ENCODE data around the gene KRT222. TPM values are rescaled to one million over a fixed set of nuclear protein-coding genes. Genes with fewer than 3 reads are reported as not detected.

The KRT222 gene
- total RNA-seq, 6 donors from 2014 or later, result 0.86 to 1.2 TPM; not detected in 4

- Histone ChIP-seq H3K27ac (no peak overlapping the region), H3K4me3 (no peak overlapping the region), H3K4me1 (peaks cover 3 to 18% (median 11%) of the 10 kb centered on the region in 4 donors), H3K9me3 (no peaks in the 10 kb centered on the region), H3K27me3 (no peaks in the 10 kb centered on the region), H3K36me3 (no peaks in the 10 kb centered on the region)
- peak; percentile 31 to 69 for ATAC-seq (ENCODE audit: low FRiP score in 2 of 2)
- peak in 1 of 2 donors; percentile 56 for DNase-seq
- 66 to 67% methylated on average over 6 to 7 of the region's 7 CpGs for WGBS, 2 donors
- no peak for TF ChIP-seq POLR2AphosphoS5 (IDR thresholded peaks at IDR 0.05)
- no peak for TF ChIP-seq EP300 (IDR thresholded peaks at IDR 0.05)
- peak in 5 of 6 experiments; percentile 8 to 59 (median 44) for TF ChIP-seq CTCF (IDR thresholded peaks at IDR 0.05)
- TF ChIP-seq POLR2A (IDR thresholded peaks at IDR 0.05), result no peak
Measured at GRCh38 chr17:40615068-40615840, 49.7 kb downstream of the KRT222 start.

GRCh38 chr17:40614431-40615067 is 50.4 kb downstream of the KRT222 start:
- WGBS, 2 donors, result 84% methylated on average over 11 to 13 of the region's 13 CpGs
- H3K4me3 ChIP-seq, result no peak overlapping the region
- no peak for ATAC-seq (ENCODE audit: low FRiP score in 2 of 2)

GRCh38 chr17:40613467-40614154 is 51.4 kb downstream of the KRT222 start:
- Histone ChIP-seq H3K4me3 (no peak overlapping the region), H3K27me3 (no peaks in the 10 kb centered on the region), H3K9me3 (no peaks in the 10 kb centered on the region), H3K4me1 (peaks cover 2 to 21% (median 11%) of the 10 kb centered on the region in 4 donors), H3K27ac (no peak overlapping the region), H3K36me3 (no peaks in the 10 kb centered on the region)
- ATAC-seq (ENCODE audit: low FRiP score in 2 of 2) (no peak), DNase-seq (no peak)
- 82 to 84% methylated on average over 5 of the region's 5 CpGs for WGBS, 2 donors
- TF ChIP-seq EP300 (IDR thresholded peaks at IDR 0.05) (no peak), POLR2A (IDR thresholded peaks at IDR 0.05) (no peak), CTCF (IDR thresholded peaks at IDR 0.05) (no peak), POLR2AphosphoS5 (IDR thresholded peaks at IDR 0.05) (no peak)

More at GRCh38 chr17:40614431-40615067, 50.4 kb downstream of the KRT222 start:
- TF ChIP-seq POLR2A (IDR thresholded peaks at IDR 0.05) (no peak), POLR2AphosphoS5 (IDR thresholded peaks at IDR 0.05) (no peak), EP300 (IDR thresholded peaks at IDR 0.05) (no peak), CTCF (IDR thresholded peaks at IDR 0.05) (no peak)
- peaks cover under 1 to 12% (median 10%) of the 10 kb centered on the region in 4 donors for H3K4me1 ChIP-seq
- no peaks in the 10 kb centered on the region for H3K36me3 ChIP-seq
- no peaks in the 10 kb centered on the region for H3K27me3 ChIP-seq
- no peak overlapping the region for H3K27ac ChIP-seq
- peak in 1 of 2 donors; percentile 32 for DNase-seq
- H3K9me3 ChIP-seq, result no peaks in the 10 kb centered on the region

GRCh38 chr17:40612599-40613244 is 52.3 kb downstream of the KRT222 start:
- 72 to 79% methylated on average over 11 of the region's 11 CpGs for WGBS, 2 donors
- H3K4me1 ChIP-seq, result peaks cover 9 to 28% (median 17%) of the 10 kb centered on the region in 4 donors
- TF ChIP-seq EP300 (IDR thresholded peaks at IDR 0.05), result no peak
- no peak for TF ChIP-seq CTCF (IDR thresholded peaks at IDR 0.05)
- no peak for TF ChIP-seq POLR2AphosphoS5 (IDR thresholded peaks at IDR 0.05)
- no peak for TF ChIP-seq POLR2A (IDR thresholded peaks at IDR 0.05)
- ATAC-seq (ENCODE audit: low FRiP score in 2 of 2) (no peak), DNase-seq (no peak)
- no peak overlapping the region for H3K27ac ChIP-seq
- H3K27me3 ChIP-seq, result no peaks in the 10 kb centered on the region
- no peaks in the 10 kb centered on the region for H3K9me3 ChIP-seq
- H3K4me3 ChIP-seq, result no peak overlapping the region
- no peaks in the 10 kb centered on the region for H3K36me3 ChIP-seq
